Heart left ventricle (tissue), 13 donors: Measurements from ENCODE around the gene CDK19.
"Not testable (repeated sequence)": the region's sequence is repeated elsewhere in the genome, so short reads cannot be mapped to it uniquely, and the experiment has no call there.

ENCODE experiments used
- POLR2A ChIP-seq, 2 donors: fragments of 450-650 bp; IDR thresholded peaks; one replicate each; pipeline ENCODE4 v1.6.1; 2017; ENCODE audit warnings: antibody characterized with exemption in 2 of 2, mild to moderate bottlenecking in 2 of 2, moderate library complexity in 2 of 2
- TF ChIP-seq, protein P1 (sequence below), 12 donors: fragments of 200-600 bp; sonication (generic) in 4 of 12; IDR thresholded peaks; one replicate each; pipeline versions ENCODE4 v1.5.0 to v1.8.0; 2018 to 2022; ENCODE audit warnings: antibody characterized with exemption in 12 of 12, mild to moderate bottlenecking in 5 of 12
- donor health status: ischemic (EF 13 %, LVEDD 7.1; RV severe dilation, severe dysfunction).
- donor health status: DM: no; HTN: yes; CAD: no.
- donor health status: DM: no; HTN: no; CAD: no.
- donor health status: ischemic (EF 25% LVEDD 6.9; RV normal size, moderate dysfunction).
- donor health status: ischemic (EF 25% LVEDD 5.7; RV mildly dilated, moderate dysfunction).
- donor health status: ischemic (EF 35%, LVEDD 5.7; RV mildly dilated, moderate dysfunction).
- donor health status: nonischemic (EF 11% LVEDD 7.7; RV severe dilation, severe dysfunction).
- donor health status: DM: yes; HTN: yes; CAD: no.
- donor health status: PGD.
- donor health status: ischemic (EF 29% LVEDD 5.4; RV normal size, mild dysfunction).
- donor health status: nonischemic (EF 23%, LVEDD 6.1; RV moderate dilation, normal function).

DNA sequence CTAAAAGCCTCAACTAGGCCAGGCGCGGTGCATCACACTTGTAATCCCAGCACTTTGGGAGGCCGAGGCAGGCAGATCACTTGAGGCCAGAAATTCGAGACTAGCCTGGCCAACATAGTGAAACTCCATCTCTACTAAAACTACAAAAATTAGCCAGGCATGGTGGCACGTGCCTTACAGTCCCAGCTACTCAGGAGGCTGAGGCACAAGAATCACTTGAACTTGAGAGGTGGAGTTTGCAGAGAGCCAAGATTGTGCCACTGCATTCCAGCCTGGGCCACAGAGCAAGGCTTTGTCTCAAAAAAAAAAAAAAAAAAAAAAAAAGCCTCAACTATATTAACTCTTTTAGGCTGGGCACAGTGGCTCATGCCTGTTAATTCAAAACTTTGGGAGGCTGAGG, 55.2 kb downstream of the CDK19 start:
- TF ChIP-seq, protein P1, sequence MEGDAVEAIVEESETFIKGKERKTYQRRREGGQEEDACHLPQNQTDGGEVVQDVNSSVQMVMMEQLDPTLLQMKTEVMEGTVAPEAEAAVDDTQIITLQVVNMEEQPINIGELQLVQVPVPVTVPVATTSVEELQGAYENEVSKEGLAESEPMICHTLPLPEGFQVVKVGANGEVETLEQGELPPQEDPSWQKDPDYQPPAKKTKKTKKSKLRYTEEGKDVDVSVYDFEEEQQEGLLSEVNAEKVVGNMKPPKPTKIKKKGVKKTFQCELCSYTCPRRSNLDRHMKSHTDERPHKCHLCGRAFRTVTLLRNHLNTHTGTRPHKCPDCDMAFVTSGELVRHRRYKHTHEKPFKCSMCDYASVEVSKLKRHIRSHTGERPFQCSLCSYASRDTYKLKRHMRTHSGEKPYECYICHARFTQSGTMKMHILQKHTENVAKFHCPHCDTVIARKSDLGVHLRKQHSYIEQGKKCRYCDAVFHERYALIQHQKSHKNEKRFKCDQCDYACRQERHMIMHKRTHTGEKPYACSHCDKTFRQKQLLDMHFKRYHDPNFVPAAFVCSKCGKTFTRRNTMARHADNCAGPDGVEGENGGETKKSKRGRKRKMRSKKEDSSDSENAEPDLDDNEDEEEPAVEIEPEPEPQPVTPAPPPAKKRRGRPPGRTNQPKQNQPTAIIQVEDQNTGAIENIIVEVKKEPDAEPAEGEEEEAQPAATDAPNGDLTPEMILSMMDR (IDR thresholded peaks at IDR 0.05) = not testable (repeated sequence)
- TF ChIP-seq POLR2A (IDR thresholded peaks at IDR 0.05) = not testable (repeated sequence)
